GM18909 (cell line): Measurements from ENCODE around the gene NPIPA3.
"Not testable (repeated sequence)": the region's sequence is repeated elsewhere in the genome, so short reads cannot be mapped to it uniquely, and the experiment has no call there.

Experiments used
- ATAC-seq: cut with Tn5 transposase; IDR thresholded peaks from one replicate; pipeline ENCODE4 v1.9.1; 2021; ENCODE audit warnings: mild to moderate bottlenecking; ENCODE audit not compliant: unreplicated experiment, poor library complexity

Gene NPIPA3

DNA sequence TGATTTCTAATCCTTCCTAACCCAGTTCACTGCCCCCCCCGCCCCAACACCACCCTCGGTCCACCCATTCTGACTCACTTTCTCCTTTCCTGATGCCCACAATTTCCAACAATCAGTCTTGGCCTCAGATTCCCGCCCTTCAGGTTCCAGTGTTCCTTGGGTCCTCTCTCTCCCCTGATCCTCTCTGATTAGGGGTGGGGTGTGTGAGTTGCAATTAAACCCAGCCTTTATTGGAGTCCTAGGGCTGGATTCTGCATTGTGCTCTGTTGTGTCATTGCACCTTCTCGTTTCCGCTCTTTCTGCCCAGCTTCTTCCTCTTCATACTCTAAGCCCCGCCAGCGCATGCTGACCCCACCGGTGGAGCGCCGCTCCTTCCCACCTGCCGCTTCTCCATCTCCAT, 38.6 kb downstream of the NPIPA3 start:
- ATAC-seq = not testable (repeated sequence)

DNA sequence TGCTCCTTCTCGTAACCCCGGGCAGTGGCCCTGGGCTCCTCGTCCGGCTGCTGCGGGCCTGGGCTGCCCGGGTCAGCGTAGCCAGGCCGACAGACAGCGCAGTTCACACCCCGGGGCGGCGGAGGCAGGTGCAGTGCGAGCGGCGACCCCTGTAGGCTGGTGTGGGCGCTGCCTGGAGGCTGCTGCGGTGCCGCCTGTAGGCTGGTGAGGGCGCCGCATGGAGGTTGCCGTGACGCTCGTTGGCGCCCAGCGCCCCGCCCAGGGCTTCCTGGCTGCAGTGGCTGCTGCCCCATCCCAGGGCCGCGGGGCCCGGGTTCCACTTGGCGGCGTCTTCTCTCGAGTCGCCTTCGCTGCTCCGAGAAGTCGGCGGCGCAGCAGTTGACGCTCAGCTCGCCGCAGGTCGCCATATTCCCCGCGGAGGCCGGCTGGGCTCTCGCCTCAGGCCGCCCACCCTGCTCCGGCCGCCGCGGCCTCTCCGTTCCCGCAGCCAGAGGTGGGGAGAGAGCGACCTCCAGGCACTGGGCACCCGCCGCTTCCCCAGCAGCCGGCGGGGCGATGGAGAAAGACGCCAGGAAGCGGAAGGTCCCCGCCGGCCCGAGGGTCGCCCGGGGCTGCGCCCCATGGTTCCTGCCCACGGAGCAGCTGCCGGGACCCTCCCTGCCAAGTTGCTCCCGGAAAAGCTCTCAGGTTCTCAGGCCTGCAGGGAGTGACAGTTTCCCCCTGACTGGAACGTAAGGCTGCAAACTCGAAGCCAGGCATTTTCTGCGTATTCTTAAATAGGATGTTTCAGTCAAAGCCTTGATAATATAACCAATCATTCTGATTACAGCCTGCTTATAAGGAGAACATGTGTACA, 39.3 kb downstream of the NPIPA3 start, which contains the start of gene NPIPA2:
Gene NPIPA2, plus strand, starts transcription at position 261 of the 856 bp plus-strand sequence. CDS start 5,533 bp downstream, outside the sequence.
- ATAC-seq = peak; percentile 98

DNA sequence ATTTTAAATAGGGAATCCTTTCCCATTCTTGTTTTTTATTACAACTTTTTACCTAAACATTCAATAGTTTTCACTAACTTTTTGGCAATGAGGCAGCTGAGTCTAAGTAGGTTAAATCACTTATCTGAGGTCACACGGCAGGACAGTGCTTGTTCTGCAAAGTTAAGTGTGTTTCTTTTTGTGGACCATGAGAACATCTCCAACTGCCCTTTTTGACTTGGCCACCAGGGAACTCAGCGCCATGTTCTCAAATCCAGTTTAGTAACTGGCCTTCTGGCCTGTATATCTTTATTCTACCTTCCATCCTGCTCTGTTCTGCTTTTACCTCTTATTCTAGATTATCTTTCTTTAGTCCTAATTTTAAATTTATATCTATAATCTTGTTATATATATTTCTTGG, 70.4 kb downstream of the NPIPA3 start:
- ATAC-seq = not testable (repeated sequence)

DNA sequence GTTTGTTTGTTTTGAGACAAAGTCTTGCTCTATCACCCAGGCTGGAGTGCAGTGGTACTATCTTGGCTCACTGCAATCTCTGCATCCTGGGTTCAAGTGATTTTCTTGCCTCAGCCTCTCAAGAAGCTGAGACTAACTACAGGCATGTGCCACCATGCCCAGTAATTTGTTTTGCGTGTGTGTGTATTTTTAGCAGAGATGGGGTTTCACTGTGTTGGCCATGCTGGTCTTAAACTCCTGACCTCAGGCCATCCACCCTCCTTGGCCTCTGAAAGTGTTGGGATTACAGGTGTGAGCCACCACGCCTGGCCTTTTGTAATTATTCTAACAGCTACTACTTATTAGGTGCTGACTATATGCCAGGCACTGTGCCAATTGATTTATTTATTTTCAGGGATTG, 72.4 kb downstream of the NPIPA3 start:
- ATAC-seq = not testable (repeated sequence)
